Activated T-cell treated with anti-CD3 and anti-CD28 coated beads, Interleukin-2, amount 50 U/mL, for 24 hours (primary cell): Measurements from ENCODE around the gene NEBL.

ENCODE experiments used
- DNase-seq: peaks from one replicate; pipeline ENCODE4 v3.0.0-alpha.2; 2020
- H3K27ac Mint-ChIP-seq: 2 replicates; pipeline ENCODE4 v1.8.0; 2020; ENCODE audit warnings: mild to moderate bottlenecking, mixed read lengths
- H3K27me3 Mint-ChIP-seq: 2 replicates; pipeline ENCODE4 v1.8.0; 2020; ENCODE audit warnings: mixed read lengths
- H3K36me3 Mint-ChIP-seq: 2 replicates; pipeline ENCODE4 v1.8.0; 2020; ENCODE audit warnings: low read depth, mixed read lengths
- H3K4me1 Mint-ChIP-seq: 2 replicates; pipeline ENCODE4 v1.8.0; 2020; ENCODE audit warnings: low read depth, mixed read lengths
- H3K4me3 Mint-ChIP-seq: 2 replicates; pipeline ENCODE4 v1.8.0; 2020; ENCODE audit warnings: mild to moderate bottlenecking, moderate library complexity, mixed read lengths
- H3K9me3 Mint-ChIP-seq: 2 replicates; pipeline ENCODE4 v1.8.0; 2020; ENCODE audit warnings: mixed read lengths

NEBL gene

DNA sequence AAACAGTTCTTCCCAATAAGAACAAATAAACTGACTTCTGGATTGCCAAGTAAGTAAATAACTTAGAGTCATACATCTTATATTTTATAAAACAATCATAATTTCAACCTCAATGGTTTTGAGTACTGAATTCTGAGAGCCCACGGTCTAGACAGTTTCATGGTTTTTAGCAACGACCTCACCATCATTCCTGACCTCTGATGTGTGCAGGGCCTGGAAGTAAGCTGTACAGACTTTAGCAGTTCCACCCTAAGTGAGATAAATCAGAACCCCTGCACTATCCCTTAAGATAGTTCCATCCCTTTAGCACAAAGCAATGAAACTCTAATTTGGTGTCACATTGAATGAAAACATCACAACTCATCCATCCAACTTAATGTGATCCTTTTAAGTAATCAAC, 86.0 kb downstream of the NEBL start:
- Mint-ChIP-seq H3K9me3 (no peaks in the 10 kb centered on the region), H3K27ac (no peak overlapping the region), H3K27me3 (no peaks in the 10 kb centered on the region), H3K36me3 (no peaks in the 10 kb centered on the region), H3K4me3 (no peak overlapping the region), H3K4me1 (no peaks in the 10 kb centered on the region)
- DNase-seq, result no peak

DNA sequence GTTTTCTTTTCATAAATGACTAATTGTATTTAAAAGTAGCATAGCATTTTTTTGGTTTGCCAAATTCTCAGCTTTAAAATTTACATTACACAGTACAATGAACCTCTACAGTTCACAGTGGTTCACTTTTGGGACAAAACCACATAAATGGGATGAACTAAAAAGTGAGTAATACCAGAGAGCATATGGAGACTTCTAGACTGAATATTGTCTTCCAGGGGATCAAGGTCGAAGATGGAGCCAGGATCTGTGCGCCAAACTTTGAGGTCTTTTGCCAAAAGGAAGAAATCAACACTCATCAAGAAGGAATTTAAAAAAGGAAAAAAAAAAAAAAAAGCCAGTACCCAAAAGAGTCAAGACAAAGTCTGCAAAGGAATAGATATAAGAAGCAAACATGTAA, 87.5 kb downstream of the NEBL start:
- no peaks in the 10 kb centered on the region for H3K9me3 Mint-ChIP-seq
- H3K4me1 Mint-ChIP-seq, result no peaks in the 10 kb centered on the region
- DNase-seq, result no peak
- no peaks in the 10 kb centered on the region for H3K27me3 Mint-ChIP-seq
- no peaks in the 10 kb centered on the region for H3K36me3 Mint-ChIP-seq
- no peak overlapping the region for H3K4me3 Mint-ChIP-seq
- no peak overlapping the region for H3K27ac Mint-ChIP-seq

DNA sequence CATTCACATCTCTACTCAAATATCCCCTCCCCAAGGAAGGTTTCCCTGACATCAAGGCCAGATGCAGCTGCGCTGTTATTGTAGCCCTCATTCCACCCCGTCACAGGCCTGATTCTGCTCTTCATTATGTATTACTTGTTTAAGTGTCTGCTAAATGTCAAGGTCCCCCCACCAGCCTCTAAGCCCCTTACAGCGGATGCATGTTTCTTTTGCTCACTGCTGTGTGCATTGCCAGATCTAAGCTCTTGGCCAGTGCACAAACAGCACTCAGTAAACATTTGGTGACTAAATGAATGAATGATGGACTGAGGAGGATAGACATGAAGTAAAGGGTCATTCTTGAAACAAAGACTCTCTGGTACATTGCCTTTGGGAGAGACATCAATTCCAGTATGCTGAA, 90.6 kb downstream of the NEBL start:
- Mint-ChIP-seq H3K27me3 (no peaks in the 10 kb centered on the region), H3K36me3 (no peaks in the 10 kb centered on the region), H3K27ac (no peak overlapping the region), H3K9me3 (no peaks in the 10 kb centered on the region), H3K4me3 (no peak overlapping the region), H3K4me1 (no peaks in the 10 kb centered on the region)
- no peak for DNase-seq

DNA sequence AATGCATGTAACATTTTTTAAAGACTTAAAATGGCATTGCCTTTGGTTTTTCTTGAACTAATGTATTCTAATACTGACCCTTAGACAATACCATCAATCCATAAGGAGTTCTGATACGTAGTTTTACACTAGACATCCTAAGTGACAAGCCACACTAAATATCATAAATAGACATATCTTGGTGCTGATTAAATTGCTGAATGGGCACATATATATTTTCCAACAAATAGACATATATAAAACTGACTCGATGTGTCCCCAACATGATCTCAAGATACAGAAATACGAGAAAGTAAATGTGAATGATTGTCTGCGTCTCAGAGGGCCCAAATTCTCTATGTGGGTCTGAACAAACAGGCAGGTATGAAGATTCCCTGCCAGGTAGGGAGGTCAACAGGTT, 99.8 kb downstream of the NEBL start:
- no peak for DNase-seq
- H3K27ac Mint-ChIP-seq, result no peak overlapping the region
- H3K4me1 Mint-ChIP-seq, result no peaks in the 10 kb centered on the region
- H3K4me3 Mint-ChIP-seq, result no peak overlapping the region
- no peaks in the 10 kb centered on the region for H3K27me3 Mint-ChIP-seq
- H3K36me3 Mint-ChIP-seq, result no peaks in the 10 kb centered on the region
- H3K9me3 Mint-ChIP-seq, result no peaks in the 10 kb centered on the region

DNA sequence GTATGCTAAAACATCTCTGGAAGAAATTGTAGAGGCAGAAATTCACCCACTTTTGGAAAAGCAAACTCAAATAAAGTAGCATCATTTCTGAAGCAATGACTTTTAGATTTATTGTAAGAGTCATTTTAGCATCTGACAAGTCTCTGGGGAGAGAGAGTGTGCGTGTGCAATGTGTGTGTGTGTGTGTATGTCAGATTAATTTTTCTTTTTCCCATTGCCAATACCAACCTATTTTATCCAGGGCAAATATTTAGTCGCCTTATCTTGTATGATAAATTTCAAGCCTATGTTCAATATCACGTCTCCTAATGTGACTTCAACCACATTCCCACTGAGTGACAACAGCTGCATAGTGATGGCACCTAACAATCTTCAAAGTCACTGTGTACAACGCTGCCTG, 101.7 kb downstream of the NEBL start:
- H3K27me3 Mint-ChIP-seq, result no peaks in the 10 kb centered on the region
- H3K4me3 Mint-ChIP-seq, result no peak overlapping the region
- no peaks in the 10 kb centered on the region for H3K4me1 Mint-ChIP-seq
- no peaks in the 10 kb centered on the region for H3K36me3 Mint-ChIP-seq
- H3K9me3 Mint-ChIP-seq, result no peaks in the 10 kb centered on the region
- DNase-seq, result no peak
- H3K27ac Mint-ChIP-seq, result no peak overlapping the region

DNA sequence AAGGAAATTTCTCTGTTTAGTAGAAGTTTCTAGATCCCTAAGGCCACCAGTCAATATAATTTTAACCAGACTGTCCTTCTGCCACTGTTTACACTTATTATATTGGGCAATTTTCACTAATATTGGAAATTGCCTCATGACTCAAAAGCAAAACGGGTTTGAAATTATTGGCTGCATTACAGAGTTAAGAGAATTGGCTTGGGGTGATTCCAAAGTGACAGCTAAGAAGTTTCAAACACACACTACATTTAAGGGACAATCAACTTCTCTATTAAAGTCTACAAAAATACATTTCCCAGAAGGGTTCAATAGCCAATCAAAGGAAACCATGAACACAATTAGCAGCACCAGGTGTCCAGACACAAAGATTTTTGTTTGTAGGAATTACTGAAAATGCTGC, 111.9 kb downstream of the NEBL start:
- H3K4me3 Mint-ChIP-seq, result no peak overlapping the region
- H3K27me3 Mint-ChIP-seq, result no peaks in the 10 kb centered on the region
- DNase-seq, result no peak
- H3K27ac Mint-ChIP-seq, result no peak overlapping the region
- no peaks in the 10 kb centered on the region for H3K36me3 Mint-ChIP-seq
- no peaks in the 10 kb centered on the region for H3K9me3 Mint-ChIP-seq
- no peaks in the 10 kb centered on the region for H3K4me1 Mint-ChIP-seq

DNA sequence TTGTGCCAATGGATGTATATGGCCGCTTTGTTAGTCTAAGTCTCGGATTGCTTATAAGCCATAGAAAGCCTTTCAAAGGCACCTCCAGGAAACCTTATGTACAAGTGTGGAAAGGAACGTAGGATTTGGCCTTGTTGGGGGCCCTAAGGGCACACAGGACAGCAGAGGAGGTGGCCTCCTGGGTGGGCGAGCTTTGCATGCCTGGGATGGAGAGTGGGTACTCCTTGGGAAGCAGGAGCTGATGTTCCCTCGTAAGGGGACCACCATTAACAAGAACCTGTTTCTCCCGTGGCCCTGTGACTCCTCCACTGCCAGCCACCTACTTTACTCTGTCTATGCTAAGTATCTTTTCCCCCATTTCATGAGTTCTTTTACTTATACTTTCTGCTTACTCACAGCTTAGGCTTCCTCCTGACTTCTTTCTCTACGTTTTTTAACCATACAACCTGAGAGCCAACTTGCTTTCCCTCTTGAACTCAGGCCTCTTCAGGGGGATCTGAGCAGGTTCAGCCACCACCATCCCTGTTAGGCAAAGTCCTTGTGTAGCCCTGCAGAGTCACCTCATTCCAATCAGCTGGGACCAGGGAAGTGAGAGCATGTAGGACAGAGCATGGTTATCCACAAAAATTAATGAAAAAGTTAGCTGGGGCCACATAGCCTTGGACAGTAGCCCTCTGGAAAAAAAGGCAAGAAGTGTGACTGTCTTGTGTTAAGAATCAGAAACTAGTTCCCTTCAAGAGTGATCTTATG, 118.9 kb downstream of the NEBL start:
- Mint-ChIP-seq H3K36me3 (no peaks in the 10 kb centered on the region), H3K27me3 (no peaks in the 10 kb centered on the region), H3K27ac (no peak overlapping the region), H3K4me1 (no peaks in the 10 kb centered on the region), H3K4me3 (no peak overlapping the region), H3K9me3 (no peaks in the 10 kb centered on the region)
- DNase-seq, result no peak

DNA sequence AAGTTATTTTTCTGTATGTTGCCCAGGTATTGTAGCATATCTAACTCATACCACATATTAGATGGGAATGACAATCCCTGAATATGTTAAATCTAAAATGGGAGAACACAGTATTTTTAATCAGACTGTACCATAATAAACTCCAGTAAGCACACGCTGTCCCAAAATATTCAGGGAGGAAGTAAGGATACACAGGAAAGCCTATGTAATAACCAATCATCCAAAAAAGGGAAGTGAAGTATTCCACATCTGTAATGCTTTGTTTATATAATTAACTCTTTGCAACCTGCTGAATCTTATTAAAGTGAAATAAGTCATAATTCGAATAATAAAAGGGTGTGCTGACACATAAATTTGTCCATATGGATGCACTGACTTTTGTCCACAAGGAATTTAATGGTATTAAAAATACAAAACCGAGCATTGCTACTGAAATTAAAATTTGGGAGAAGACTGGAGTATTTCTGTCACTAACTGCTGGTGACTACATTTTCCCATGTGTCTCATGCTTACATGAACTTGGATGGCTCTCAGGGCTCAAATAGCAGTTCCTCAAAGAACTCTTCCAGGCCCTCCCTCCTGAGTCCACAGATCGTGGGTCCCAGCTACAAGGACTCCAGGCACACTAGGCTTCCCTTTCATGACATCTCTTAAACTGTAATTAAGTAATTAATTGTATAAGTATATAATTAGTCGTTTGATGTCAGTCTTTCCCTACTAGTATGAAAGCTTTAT, 120.6 kb downstream of the NEBL start:
- no peak for DNase-seq
- Mint-ChIP-seq H3K27me3 (no peaks in the 10 kb centered on the region), H3K27ac (no peak overlapping the region), H3K36me3 (no peaks in the 10 kb centered on the region), H3K4me1 (no peaks in the 10 kb centered on the region), H3K9me3 (no peaks in the 10 kb centered on the region), H3K4me3 (no peak overlapping the region)

DNA sequence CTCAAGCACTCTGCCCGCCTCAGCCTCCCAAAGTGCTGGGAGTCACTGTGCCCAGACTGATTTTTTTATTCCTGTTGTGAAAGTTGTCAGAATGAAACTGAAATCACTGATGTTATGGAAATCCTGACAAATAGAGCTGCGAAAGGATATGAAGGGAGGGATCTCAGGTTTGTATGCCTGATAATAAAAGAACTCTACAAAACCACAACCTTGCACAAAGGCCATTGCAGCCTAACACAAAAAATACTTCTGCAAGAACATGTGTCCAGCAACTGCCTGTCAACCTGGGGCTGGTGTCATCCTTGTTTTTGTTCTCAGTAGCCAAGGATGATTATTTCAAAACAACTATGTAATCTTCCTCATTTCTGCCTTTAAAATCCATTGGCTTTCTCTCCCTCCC, 126.1 kb downstream of the NEBL start:
- no peak overlapping the region for H3K27ac Mint-ChIP-seq
- no peaks in the 10 kb centered on the region for H3K9me3 Mint-ChIP-seq
- H3K36me3 Mint-ChIP-seq, result no peaks in the 10 kb centered on the region
- no peak for DNase-seq
- no peaks in the 10 kb centered on the region for H3K27me3 Mint-ChIP-seq
- no peak overlapping the region for H3K4me3 Mint-ChIP-seq
- H3K4me1 Mint-ChIP-seq, result no peaks in the 10 kb centered on the region

DNA sequence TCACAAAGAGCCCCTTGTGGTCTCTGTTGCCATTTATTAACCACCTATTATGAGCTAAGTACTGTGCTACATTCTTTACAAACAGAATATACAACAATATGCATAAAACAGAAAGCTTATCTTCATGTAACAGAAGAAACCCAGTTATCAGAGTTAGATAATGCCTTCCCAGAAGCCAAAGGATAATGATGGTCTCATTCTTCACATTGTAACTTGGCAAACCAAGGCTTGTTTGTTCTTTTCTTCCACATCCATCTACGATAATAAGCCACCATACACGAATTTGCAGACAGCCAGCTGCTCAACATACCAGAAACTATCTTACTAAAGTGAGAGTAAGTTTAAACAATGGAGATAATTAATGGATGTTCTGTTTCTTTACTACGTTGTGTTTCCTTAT, 127.6 kb downstream of the NEBL start:
- H3K36me3 Mint-ChIP-seq, result no peaks in the 10 kb centered on the region
- no peak overlapping the region for H3K27ac Mint-ChIP-seq
- H3K4me1 Mint-ChIP-seq, result no peaks in the 10 kb centered on the region
- no peak for DNase-seq
- no peak overlapping the region for H3K4me3 Mint-ChIP-seq
- no peaks in the 10 kb centered on the region for H3K27me3 Mint-ChIP-seq
- no peaks in the 10 kb centered on the region for H3K9me3 Mint-ChIP-seq

DNA sequence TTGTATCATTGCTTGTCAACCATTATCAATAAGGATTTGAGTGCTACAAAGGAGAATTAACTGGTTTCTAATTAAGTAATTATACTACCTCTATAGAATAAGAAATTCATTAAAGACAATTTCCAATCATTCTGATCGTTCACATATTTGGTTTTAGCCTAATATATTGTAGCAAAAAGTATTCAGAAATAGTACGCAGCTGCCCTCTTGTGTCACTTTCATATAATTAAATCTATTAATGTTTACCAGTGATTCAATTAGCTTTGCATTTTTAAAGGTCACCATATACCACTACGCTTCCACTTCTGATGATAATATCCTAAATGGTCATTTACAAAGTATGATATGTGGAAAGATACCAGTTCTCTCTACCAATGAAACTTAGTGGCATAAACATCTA, 128.3 kb downstream of the NEBL start:
- no peaks in the 10 kb centered on the region for H3K27me3 Mint-ChIP-seq
- H3K36me3 Mint-ChIP-seq, result no peaks in the 10 kb centered on the region
- no peak for DNase-seq
- no peaks in the 10 kb centered on the region for H3K4me1 Mint-ChIP-seq
- no peak overlapping the region for H3K4me3 Mint-ChIP-seq
- no peak overlapping the region for H3K27ac Mint-ChIP-seq
- H3K9me3 Mint-ChIP-seq, result no peaks in the 10 kb centered on the region

DNA sequence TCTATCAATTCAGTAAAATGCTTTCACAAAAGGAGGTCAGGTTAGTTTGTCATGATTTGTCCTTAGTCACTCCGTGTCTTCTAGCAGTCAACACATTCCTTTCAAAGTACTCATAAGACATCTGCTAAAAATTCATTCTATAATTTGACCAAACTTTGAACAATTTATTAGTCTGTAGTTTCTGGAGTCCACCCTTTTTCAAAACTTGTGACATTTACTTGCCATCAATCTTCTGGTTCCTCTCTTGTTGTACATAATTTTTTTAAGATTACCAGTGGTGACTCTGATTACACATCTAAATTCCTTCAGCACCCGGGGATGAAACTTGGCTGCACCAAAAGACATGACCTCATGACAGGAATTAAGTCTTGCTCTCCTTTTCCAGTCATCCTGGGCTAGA, 130.1 kb downstream of the NEBL start:
- H3K27me3 Mint-ChIP-seq, result no peaks in the 10 kb centered on the region
- no peaks in the 10 kb centered on the region for H3K36me3 Mint-ChIP-seq
- DNase-seq, result no peak
- H3K9me3 Mint-ChIP-seq, result no peaks in the 10 kb centered on the region
- no peak overlapping the region for H3K27ac Mint-ChIP-seq
- no peaks in the 10 kb centered on the region for H3K4me1 Mint-ChIP-seq
- no peak overlapping the region for H3K4me3 Mint-ChIP-seq

DNA sequence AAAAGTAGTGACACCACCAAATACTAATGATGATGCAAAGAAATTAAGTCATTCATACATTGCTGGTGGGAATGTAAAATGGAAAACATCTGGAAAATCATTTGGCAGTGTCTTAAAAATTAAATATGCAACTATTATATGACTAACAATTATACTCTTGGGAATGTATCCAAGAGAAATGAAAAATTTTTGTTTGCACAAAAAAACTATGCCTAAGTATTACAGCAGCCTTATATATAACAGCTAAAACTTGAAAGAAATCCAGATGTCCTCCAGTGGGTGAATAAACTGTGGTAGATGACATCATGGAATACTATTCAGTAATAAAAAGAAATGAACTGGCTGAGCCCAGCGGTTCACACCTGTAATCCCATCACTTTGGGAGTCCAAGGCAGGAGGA, 132.0 kb downstream of the NEBL start:
- Mint-ChIP-seq H3K9me3 (no peaks in the 10 kb centered on the region), H3K4me1 (no peaks in the 10 kb centered on the region), H3K27me3 (no peaks in the 10 kb centered on the region), H3K4me3 (no peak overlapping the region), H3K27ac (no peak overlapping the region), H3K36me3 (no peaks in the 10 kb centered on the region)
- DNase-seq, result no peak

DNA sequence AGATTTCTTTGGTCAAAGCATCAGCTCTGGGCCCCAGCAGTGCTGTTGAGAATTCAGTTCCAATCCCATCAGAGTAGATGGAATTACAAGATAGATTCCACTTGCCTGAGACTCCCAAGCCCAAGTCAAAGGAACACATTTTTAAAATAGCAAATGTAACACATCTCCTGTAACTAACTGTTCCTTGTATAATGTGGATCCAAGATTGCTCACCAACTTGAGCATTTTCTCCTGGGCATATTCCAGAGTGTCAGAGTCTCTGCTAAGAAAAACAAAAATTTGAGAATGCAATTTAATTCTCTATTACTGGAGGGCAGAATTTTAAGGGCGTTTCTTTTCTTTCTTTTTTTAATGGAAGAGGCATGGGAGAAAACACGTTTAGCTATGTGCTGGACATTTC, 136.7 kb downstream of the NEBL start:
- no peaks in the 10 kb centered on the region for H3K27me3 Mint-ChIP-seq
- H3K27ac Mint-ChIP-seq, result no peak overlapping the region
- no peaks in the 10 kb centered on the region for H3K4me1 Mint-ChIP-seq
- H3K36me3 Mint-ChIP-seq, result no peaks in the 10 kb centered on the region
- H3K4me3 Mint-ChIP-seq, result no peak overlapping the region
- DNase-seq, result no peak
- H3K9me3 Mint-ChIP-seq, result peaks cover 8% of the 10 kb centered on the region

DNA sequence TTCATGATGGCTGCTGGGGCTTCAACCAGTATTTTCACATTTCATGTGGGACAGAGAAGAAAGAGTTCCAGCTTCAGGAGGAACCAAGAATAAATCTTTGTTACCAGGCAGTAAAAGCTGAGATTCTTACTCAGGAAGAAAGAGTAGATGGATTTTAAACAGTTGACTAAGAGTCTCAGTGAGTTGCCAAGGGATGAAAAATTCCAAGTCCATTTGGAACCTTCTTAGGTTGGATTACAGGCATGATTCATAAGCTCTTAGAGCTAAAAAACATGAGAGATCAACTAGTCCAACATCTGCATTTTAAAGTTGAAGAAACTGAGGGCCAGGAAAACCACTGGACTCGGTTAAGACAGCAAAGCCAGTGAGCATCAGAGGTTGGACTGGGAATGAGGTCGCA, 148.6 kb downstream of the NEBL start:
- H3K9me3 Mint-ChIP-seq, result peaks cover 14% of the 10 kb centered on the region
- DNase-seq, result no peak
- no peaks in the 10 kb centered on the region for H3K36me3 Mint-ChIP-seq
- no peaks in the 10 kb centered on the region for H3K4me1 Mint-ChIP-seq
- H3K27ac Mint-ChIP-seq, result no peak overlapping the region
- no peaks in the 10 kb centered on the region for H3K27me3 Mint-ChIP-seq
- no peak overlapping the region for H3K4me3 Mint-ChIP-seq
